Measurements from ENCODE around the gene IAH1. TPM values are rescaled to one million over a fixed set of nuclear protein-coding genes. Genes with fewer than 3 reads are reported as not detected.

IAH1 gene
- total RNA-seq, 1 donor from 2014 or later, result 31.1 TPM

DNA sequence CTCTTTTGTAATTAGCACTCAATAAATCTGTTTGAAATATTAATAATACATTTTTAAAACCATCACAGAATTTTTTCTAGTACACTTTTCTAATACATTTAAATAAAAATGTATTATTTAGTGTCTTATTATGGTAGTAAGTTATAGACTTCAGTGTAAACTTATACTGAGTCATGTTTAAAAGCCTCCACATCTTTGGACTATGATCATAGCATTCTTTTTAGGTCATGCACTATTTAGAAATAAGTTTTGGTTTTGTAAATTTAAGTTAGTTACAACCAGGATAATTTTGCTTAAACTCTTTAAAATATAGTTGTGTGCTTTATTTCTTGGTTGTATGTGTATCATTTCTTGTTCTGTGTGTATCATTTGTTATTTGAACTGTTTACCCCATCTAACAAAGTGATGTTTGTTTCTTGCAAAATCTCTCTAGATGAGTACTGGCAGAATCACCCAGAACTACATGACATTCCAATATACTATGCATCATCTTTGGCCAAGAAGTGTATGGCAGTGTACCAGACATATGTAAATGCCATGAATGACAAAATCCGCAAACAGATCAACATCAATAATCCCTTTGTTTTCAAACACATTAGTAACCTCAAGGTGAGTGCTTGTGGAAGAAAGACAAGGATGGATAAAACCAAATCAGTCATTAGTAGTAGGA is 34.2 kb upstream of the IAH1 start:
- H3K36me3 ChIP-seq (ENCODE audit: insufficient read depth, low read length), result peaks cover 42% of the 10 kb centered on the region
- H3K27ac Mint-ChIP-seq (ENCODE audit: unreplicated experiment), result peak overlapping the region; percentile 41
- H3K4me1 ChIP-seq (ENCODE audit: insufficient read depth, low read length), result no peaks in the 10 kb centered on the region
- no peak overlapping the region for H2AFZ ChIP-seq (ENCODE audit: low read depth, low read length)
- H3K79me2 ChIP-seq (ENCODE audit: insufficient read depth, low read length), result no peaks in the 10 kb centered on the region
- no peak overlapping the region for H3K4me3 Mint-ChIP-seq (ENCODE audit: unreplicated experiment)
- H3K9ac ChIP-seq (ENCODE audit: low read length), result no peak overlapping the region
- H3K27ac ChIP-seq (ENCODE audit: low read depth, low read length), result peak overlapping the region; percentile 72
- H3K4me1 Mint-ChIP-seq (ENCODE audit: low read depth, unreplicated experiment), result peaks cover 3% of the 10 kb centered on the region
- TF ChIP-seq CTCF (IDR thresholded peaks at IDR 0.05; ENCODE audit: insufficient read depth, low read depth, low read length), result no peak
- no peak for TF ChIP-seq EZH2 (IDR thresholded peaks at IDR 0.05; ENCODE audit: insufficient read depth, low read length)
- H3K27me3 ChIP-seq (ENCODE audit: insufficient read depth, low read length), result no peaks in the 10 kb centered on the region
- H4K20me1 ChIP-seq (ENCODE audit: insufficient read depth, low read length), result no peaks in the 10 kb centered on the region
- H3K36me3 Mint-ChIP-seq (ENCODE audit: low read depth, unreplicated experiment), result peaks cover 18% of the 10 kb centered on the region
- no peak overlapping the region for H3K4me2 ChIP-seq (ENCODE audit: low read length)
- H3K9me3 ChIP-seq (ENCODE audit: insufficient read depth, low read depth, low read length), result no peaks in the 10 kb centered on the region
- FAIRE-seq, result no peak
- DNase-seq (ENCODE audit: low read depth), result peak; percentile 57
- H3K27me3 Mint-ChIP-seq (ENCODE audit: low read depth, unreplicated experiment), result no peaks in the 10 kb centered on the region
- no peaks in the 10 kb centered on the region for H3K9me3 Mint-ChIP-seq (ENCODE audit: unreplicated experiment)
- H3K4me3 ChIP-seq (ENCODE audit: insufficient read depth, low read depth, low read length), result no peak overlapping the region

DNA sequence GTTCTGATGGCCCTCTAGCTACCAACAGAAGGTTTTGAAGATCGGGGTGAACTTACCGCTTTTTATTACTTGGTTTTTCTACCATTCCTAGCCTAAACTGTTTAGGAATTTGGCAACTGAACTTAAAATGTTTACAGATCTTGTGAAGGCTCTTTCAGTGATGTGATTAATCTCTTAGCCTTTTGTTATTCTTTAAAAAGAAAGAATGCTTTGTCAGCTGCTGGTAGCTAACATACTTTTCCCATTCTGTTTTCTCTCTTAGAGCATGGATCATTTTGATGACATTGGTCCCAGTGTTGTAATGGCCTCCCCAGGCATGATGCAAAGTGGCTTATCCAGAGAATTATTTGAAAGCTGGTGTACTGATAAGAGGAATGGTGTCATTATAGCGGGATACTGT is 32.8 kb upstream of the IAH1 start:
- H3K9me3 ChIP-seq (ENCODE audit: insufficient read depth, low read depth, low read length), result no peaks in the 10 kb centered on the region
- peaks cover 3% of the 10 kb centered on the region for H3K4me1 Mint-ChIP-seq (ENCODE audit: low read depth, unreplicated experiment)
- no peaks in the 10 kb centered on the region for H3K79me2 ChIP-seq (ENCODE audit: insufficient read depth, low read length)
- H3K4me3 Mint-ChIP-seq (ENCODE audit: unreplicated experiment), result no peak overlapping the region
- H3K4me2 ChIP-seq (ENCODE audit: low read length), result no peak overlapping the region
- H3K9ac ChIP-seq (ENCODE audit: low read length), result no peak overlapping the region
- no peaks in the 10 kb centered on the region for H3K9me3 Mint-ChIP-seq (ENCODE audit: unreplicated experiment)
- H3K27ac ChIP-seq (ENCODE audit: low read depth, low read length), result no peak overlapping the region
- no peaks in the 10 kb centered on the region for H3K27me3 ChIP-seq (ENCODE audit: insufficient read depth, low read length)
- DNase-seq (ENCODE audit: low read depth) (peak; percentile 24), FAIRE-seq (no peak)
- H3K36me3 Mint-ChIP-seq (ENCODE audit: low read depth, unreplicated experiment), result peaks cover 14% of the 10 kb centered on the region
- H3K27me3 Mint-ChIP-seq (ENCODE audit: low read depth, unreplicated experiment), result no peaks in the 10 kb centered on the region
- no peaks in the 10 kb centered on the region for H3K4me1 ChIP-seq (ENCODE audit: insufficient read depth, low read length)
- no peaks in the 10 kb centered on the region for H4K20me1 ChIP-seq (ENCODE audit: insufficient read depth, low read length)
- H3K27ac Mint-ChIP-seq (ENCODE audit: unreplicated experiment), result no peak overlapping the region
- TF ChIP-seq CTCF (IDR thresholded peaks at IDR 0.05; ENCODE audit: insufficient read depth, low read depth, low read length) (no peak), EZH2 (IDR thresholded peaks at IDR 0.05; ENCODE audit: insufficient read depth, low read length) (no peak)
- H2AFZ ChIP-seq (ENCODE audit: low read depth, low read length), result no peak overlapping the region
- H3K4me3 ChIP-seq (ENCODE audit: insufficient read depth, low read depth, low read length), result no peak overlapping the region
- H3K36me3 ChIP-seq (ENCODE audit: insufficient read depth, low read length), result peaks cover 44% of the 10 kb centered on the region

DNA sequence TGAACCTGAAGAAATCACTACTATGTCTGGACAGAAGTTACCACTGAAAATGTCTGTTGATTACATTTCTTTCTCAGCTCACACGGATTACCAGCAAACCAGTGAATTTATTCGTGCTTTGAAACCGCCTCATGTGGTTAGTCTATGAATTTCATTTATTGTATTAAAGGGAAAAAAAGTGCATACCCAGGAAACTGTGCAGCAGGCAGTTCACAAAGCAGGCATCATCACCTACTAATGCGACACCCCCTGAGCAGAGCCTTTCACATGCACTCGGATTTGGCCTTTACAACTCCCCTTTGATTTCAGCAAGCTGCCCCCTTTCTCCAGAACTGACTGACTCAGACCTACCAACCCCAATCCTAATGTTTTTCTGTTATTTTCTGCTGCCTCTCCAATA is 30.8 kb upstream of the IAH1 start:
- H3K36me3 Mint-ChIP-seq (ENCODE audit: low read depth, unreplicated experiment), result peaks cover 13% of the 10 kb centered on the region
- H3K4me3 ChIP-seq (ENCODE audit: insufficient read depth, low read depth, low read length), result no peak overlapping the region
- no peaks in the 10 kb centered on the region for H3K9me3 Mint-ChIP-seq (ENCODE audit: unreplicated experiment)
- no peaks in the 10 kb centered on the region for H3K27me3 ChIP-seq (ENCODE audit: insufficient read depth, low read length)
- H2AFZ ChIP-seq (ENCODE audit: low read depth, low read length), result no peak overlapping the region
- H3K27ac ChIP-seq (ENCODE audit: low read depth, low read length), result no peak overlapping the region
- no peaks in the 10 kb centered on the region for H3K4me1 ChIP-seq (ENCODE audit: insufficient read depth, low read length)
- peaks cover 36% of the 10 kb centered on the region for H3K36me3 ChIP-seq (ENCODE audit: insufficient read depth, low read length)
- H3K27ac Mint-ChIP-seq (ENCODE audit: unreplicated experiment), result no peak overlapping the region
- no peak overlapping the region for H3K4me2 ChIP-seq (ENCODE audit: low read length)
- H3K9ac ChIP-seq (ENCODE audit: low read length), result no peak overlapping the region
- H3K27me3 Mint-ChIP-seq (ENCODE audit: low read depth, unreplicated experiment), result no peaks in the 10 kb centered on the region
- no peak overlapping the region for H3K4me3 Mint-ChIP-seq (ENCODE audit: unreplicated experiment)
- no peaks in the 10 kb centered on the region for H3K9me3 ChIP-seq (ENCODE audit: insufficient read depth, low read depth, low read length)
- no peak for FAIRE-seq
- no peak for TF ChIP-seq CTCF (IDR thresholded peaks at IDR 0.05; ENCODE audit: insufficient read depth, low read depth, low read length)
- TF ChIP-seq EZH2 (IDR thresholded peaks at IDR 0.05; ENCODE audit: insufficient read depth, low read length), result no peak
- peaks cover 3% of the 10 kb centered on the region for H3K4me1 Mint-ChIP-seq (ENCODE audit: low read depth, unreplicated experiment)
- DNase-seq (ENCODE audit: low read depth), result no peak
- no peaks in the 10 kb centered on the region for H4K20me1 ChIP-seq (ENCODE audit: insufficient read depth, low read length)
- H3K79me2 ChIP-seq (ENCODE audit: insufficient read depth, low read length), result no peaks in the 10 kb centered on the region

Measured in astrocyte (in vitro differentiated cells and primary cell).